Measurements from ENCODE around the gene CEACAM19.
A peak's percentile ranks its signal among the peaks of the same experiment; 100 is the strongest.

CEACAM19 gene

DNA sequence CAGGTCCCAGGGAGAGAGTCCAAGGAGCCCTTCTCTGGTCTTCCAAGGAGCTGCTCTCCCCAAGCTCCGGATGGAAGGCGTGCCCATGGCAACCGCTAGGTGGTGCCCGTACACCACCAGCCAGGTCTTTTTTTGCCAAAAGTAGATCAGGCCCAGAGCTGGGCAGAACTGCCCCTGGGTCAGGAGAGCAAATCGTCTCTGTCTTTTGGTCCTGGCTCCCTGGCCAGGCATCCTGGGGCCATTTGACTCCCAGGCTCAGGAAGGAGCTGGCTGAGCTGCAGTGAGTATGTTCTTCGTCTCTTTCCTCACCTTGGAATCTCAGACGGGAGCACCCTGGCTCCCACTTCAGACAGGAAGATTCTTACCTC is 52.7 kb downstream of the CEACAM19 start:
- DNase-seq, result peak; percentile 57 to 68

DNA sequence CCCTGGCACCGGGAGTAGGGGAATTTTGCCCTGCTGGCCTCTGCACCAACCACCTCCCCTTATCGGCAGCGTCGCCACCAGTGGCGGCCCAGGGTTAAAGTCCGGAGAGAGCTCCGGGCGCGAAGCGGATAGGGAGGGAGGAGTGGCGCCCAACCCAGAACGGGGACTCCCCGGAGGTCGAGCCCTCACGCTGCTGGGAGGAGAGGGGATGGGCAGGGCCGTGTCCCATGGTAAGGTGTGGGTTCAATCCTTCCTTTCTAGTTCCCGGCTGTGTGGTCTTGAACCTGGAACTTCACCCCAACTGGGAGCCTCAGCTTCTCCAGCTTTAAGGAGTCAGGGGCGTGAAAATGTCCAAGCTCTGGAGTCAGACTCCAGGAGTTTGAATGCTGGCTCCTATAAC is 54.0 kb downstream of the CEACAM19 start:
- no peak for DNase-seq

DNA sequence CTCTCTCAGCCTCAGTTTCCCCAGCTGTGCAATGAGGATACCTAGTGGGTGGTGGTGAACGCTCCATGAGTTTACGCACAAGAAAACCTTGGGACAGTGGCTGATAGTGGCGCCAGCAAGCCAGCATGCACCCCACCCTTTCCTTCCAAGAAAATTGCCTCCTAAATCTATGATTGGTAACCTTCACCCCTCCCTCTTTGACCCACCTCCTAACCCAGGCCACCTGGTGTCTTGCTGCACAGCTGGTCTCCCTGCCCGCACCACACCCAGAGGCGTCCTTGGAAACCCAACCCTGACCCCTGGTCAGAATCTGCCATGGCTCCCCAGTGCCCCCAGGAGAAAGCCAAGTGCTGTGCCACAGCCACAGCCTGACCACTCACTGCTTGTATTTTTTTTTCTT is 54.4 kb downstream of the CEACAM19 start:
- no peak for DNase-seq

DNA sequence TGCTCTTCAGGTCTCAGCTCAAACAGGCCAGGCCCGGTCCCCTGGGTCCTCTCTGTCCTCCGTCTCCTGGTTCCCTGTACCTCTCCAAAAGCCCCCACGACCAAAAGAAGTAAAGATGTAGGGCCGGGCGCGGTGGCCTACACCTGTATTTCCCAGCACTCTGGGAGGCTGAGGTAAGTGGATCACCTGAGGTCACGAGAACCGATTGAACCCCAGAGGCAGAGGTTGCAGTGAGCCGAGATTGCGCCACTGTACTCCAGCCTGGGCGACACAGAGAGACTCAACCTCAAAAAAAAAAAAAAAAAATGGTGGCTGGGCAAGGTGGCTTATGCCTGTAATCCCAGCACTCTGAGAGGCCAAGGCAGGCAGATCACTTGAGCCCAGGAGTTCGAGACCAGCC is 55.2 kb downstream of the CEACAM19 start:
- no peak for DNase-seq

DNA sequence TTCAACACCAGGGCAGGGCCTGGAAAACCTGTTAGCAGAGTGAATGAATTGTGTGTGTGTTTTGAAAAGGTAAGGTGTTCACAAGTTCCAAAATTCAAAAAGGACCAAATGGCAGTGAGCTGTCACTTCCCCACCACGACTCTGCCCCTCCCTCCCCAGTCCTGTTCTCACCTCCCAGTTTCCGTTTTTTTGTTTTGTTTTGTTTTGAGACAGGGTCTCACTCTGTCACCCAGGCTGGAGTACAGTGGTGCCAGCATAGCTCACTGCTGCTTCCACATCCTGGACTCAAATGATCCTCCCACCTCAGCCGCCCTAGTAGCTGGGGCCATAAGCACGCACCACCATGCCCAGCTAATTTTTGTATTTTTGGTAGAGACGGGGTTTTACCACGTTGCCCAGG is 56.9 kb downstream of the CEACAM19 start:
- DNase-seq, result no peak

DNA sequence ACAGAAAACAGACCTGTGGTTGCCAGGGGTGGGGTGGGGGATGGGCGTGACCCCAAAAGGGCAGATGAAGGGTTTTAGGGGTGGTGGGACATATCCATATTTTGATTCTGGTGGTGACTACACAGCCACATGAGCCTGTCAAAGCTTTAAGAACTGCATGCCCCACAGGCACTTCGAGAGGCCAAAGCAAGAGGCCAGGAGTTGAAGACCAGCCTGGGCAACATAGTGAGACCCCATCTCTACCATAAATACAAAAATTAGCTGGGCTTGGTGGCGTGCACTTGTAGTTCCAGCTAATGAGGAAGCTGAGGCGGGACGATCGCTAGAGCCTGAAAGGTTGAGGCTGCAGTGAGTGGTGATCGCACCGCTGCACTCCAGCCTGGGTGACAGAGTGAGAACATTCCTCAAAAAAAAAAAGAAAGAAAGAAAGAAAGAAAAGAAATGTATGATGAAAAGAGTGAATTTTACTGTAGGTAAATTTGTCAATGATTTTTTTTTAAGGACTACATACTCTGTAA is 58.3 kb downstream of the CEACAM19 start:
- DNase-seq, result no peak

DNA sequence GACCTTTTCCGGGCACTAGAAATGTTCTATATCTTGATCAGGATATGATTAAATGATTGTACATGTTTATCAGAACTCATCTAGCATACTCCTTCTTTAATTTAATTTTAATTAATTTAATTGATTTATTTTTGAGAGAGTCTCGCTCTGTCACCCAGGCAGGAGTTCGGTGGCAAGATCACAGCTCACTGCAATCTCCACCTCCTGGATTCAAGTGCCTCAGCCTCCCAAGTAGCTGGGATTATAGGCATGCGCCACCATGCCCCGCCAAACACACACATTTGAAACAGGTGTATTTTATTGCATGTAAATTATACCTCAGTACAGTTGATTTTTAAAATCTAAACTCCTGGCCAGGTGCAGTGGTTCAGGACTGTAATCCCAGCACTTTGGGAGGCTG is 59.8 kb downstream of the CEACAM19 start:
- DNase-seq, result no peak

DNA sequence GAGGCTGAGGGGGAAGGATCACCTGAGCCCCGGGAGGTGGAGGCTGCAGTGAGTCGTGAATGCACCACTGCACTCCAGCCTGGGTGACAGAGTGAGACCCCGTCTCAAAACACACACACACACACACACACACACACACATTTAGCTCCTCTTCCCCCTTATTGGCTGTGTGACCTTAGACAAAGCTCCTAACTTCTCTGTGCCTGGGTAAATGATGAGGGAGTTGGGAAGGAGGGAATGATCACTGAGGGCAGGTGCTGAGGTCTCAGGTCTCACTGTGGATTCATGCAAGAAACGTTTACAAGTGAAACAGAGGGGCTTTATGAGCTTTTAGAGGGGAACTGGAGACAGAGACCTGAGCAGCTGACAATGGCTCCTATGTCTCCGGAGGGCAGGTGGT is 60.3 kb downstream of the CEACAM19 start:
- DNase-seq, result no peak

DNA sequence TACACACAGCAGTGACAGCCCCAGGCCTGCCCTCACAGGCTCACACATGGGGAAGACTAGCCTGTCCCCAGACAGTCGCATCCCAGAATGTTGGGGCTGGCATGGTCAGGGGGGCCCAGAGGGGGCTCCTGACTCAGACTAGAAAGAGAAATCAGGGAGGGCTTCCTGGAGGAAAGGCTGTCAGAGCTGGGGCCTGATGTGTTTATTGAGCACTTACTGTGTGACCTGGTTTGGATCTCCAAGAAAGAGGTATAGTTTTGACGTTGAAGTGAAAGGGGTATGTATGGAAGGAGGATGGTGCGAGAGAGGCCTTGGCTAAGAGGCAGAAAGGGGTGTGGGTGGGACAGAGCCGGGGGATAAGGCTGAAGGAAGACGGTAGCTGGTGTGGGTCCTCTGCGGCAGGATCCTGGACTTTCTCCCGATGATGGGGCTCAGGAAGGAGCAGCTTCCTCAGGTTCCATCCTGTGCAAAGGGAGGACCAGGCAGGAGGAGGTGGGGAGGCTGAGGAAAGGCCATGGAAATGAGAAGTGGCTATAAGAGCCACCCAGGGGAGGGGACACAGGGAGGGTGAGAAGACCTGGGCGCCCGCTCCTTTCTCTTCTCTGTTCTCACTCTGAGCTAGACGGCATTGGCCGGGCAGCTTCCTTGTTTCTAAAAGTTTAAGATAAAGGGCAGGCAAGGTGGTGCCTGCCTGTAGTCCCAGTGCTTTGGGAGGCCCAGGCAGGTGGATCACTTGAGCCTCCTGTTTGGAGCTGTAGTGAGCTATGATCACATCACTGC is 61.1 kb downstream of the CEACAM19 start:
- no peak for DNase-seq
